T-helper 1 cell treated with Interleukin-12 subunit alpha and Interleukin-12 subunit beta and Interleukin-4 antibody, amounts not matched to agents 30 μg/mL and 1 μg/mL, for 36 hours (primary cell): ENCODE measurements around the gene LIPM.

Experiments used
- H3K27ac Mint-ChIP-seq: one replicate; pipeline ENCODE4 v1.8.0; 2021; ENCODE audit warnings: mild to moderate bottlenecking, mixed read lengths
- H3K27me3 Mint-ChIP-seq: one replicate; pipeline ENCODE4 v1.8.0; 2021; ENCODE audit warnings: low read depth, mixed read lengths
- H3K36me3 Mint-ChIP-seq: one replicate; pipeline ENCODE4 v1.8.0; 2021; ENCODE audit warnings: low read depth, mixed read lengths
- H3K4me1 Mint-ChIP-seq: one replicate; pipeline ENCODE4 v1.8.0; 2021; ENCODE audit warnings: low read depth, mixed read lengths
- H3K4me3 Mint-ChIP-seq: one replicate; pipeline ENCODE4 v1.8.0; 2021; ENCODE audit warnings: mild to moderate bottlenecking, moderate library complexity, mixed read lengths
- H3K9me3 Mint-ChIP-seq: one replicate; pipeline ENCODE4 v1.8.0; 2021; ENCODE audit warnings: mixed read lengths

The LIPM gene

DNA sequence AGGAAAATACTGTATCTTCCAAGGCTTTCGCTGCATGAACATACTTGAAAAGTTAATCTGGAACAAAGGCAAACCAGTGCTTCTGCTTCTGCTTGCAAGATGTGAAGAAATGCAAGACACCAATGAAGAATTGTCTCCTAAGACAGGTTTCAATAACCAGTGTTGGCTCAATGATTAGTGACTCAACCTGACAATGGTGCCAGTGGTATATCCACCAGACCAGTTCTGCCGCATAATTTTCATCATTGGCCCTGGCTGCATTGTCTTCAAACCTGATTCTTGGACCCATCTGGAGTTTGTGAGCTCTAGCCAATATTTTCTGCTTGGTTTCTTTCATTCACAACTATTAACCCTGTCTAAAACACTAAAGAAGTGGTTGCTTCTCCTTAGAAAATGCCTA lies 63.9 kb downstream of the LIPM start:
- Mint-ChIP-seq H3K27me3 (peaks cover 20% of the 10 kb centered on the region), H3K4me1 (peaks cover 3% of the 10 kb centered on the region), H3K9me3 (peaks cover 5% of the 10 kb centered on the region)

DNA sequence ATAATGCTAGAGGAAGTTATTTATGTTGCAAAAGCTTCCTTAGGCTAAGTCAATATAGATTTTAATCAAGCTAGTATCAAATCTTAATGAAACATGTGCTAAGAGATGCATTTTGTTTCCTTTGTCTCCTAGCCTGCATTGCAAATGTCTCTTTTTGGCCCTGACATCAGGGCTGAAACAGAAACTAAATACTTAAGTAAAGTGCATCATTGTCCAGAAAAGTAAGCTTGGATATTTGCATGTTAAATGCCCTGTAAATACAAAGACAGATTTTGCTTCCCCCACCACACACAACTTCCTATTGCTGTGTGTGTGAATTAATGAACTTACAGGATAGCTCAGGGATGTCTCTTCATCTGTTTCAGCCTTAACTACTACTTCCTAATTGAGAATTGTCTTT lies 67.6 kb downstream of the LIPM start:
- Mint-ChIP-seq H3K27me3 (no peaks in the 10 kb centered on the region), H3K27ac (no peak overlapping the region), H3K36me3 (no peaks in the 10 kb centered on the region), H3K4me1 (peaks cover 3% of the 10 kb centered on the region), H3K9me3 (peaks cover 5% of the 10 kb centered on the region), H3K4me3 (no peak overlapping the region)

More for the DNA sequence above, 63.9 kb downstream of the LIPM start:
- H3K36me3 Mint-ChIP-seq: no peaks in the 10 kb centered on the region
- no peak overlapping the region for H3K4me3 Mint-ChIP-seq
- no peak overlapping the region for H3K27ac Mint-ChIP-seq
